Stomach (tissue), 4 donors: ENCODE results near the gene DHPS.

Source experiments
- CTCF ChIP-seq, 7 experiments: fragments of 450-650 bp in 4 of 7; fragments of 200-600 bp in 3 of 7; sonication (generic) in 3 of 7; IDR thresholded peaks; one replicate each; pipeline ENCODE4 v1.5.1; 2016 to 2019; ENCODE audit warnings: antibody characterized with exemption in 7 of 7, control low read depth in 2 of 7, mild to moderate bottlenecking in 1 of 7
- POLR2A ChIP-seq, 4 donors: fragments of 450-650 bp; IDR thresholded peaks; one replicate each; pipeline ENCODE4 v1.6.1; 2016; ENCODE audit warnings: antibody characterized with exemption in 4 of 4, control low read depth in 2 of 4, mild to moderate bottlenecking in 1 of 4, moderate library complexity in 1 of 4
- POLR2AphosphoS5 ChIP-seq, 3 donors: sonication (generic); formaldehyde crosslinking; IDR thresholded peaks; one replicate each; pipeline ENCODE4 v1.6.1; 2016; ENCODE audit warnings: antibody characterized with exemption in 3 of 3

- no peak for TF ChIP-seq CTCF (IDR thresholded peaks at IDR 0.05)
- no peak for TF ChIP-seq POLR2AphosphoS5 (IDR thresholded peaks at IDR 0.05)
- no peak for TF ChIP-seq POLR2A (IDR thresholded peaks at IDR 0.05)
Measured at GRCh38 chr19:12638611-12639182, 43.0 kb downstream of the DHPS start.
